H1 (cell line): ENCODE data around the gene VASP.

Experiments used
- BACH1 ChIP-seq: IDR thresholded peaks from 2 replicates; pipeline ENCODE4 v1.6.1; 2012; ENCODE audit warnings: low read length, improper control_type of control experiment
- CEBPB ChIP-seq: IDR thresholded peaks from 2 replicates; pipeline ENCODE4 v1.6.1; 2012; ENCODE audit warnings: low read depth, low read length
- POLR2A ChIP-seq, 2 experiments: IDR thresholded peaks; 1 replicate in 1 of 2; 2 replicates in 1 of 2; pipeline ENCODE4 v1.6.1; 2011; ENCODE audit warnings: low read depth in 2 of 2, low read length in 2 of 2, mild to moderate bottlenecking in 2 of 2; ENCODE audit errors: control extremely low read depth in 1 of 2
- TF ChIP-seq, protein P1 (sequence below), 3 experiments: IDR thresholded peaks; 1 replicate in 2 of 3; 2 replicates in 1 of 3; pipeline versions ENCODE4 v1.5.1 to v1.6.1; 2011; ENCODE audit warnings: low read length in 3 of 3, mild to moderate bottlenecking in 3 of 3, inconsistent platforms in 2 of 3, low read depth in 1 of 3, moderate library complexity in 1 of 3; ENCODE audit not compliant: insufficient read depth in 1 of 3; ENCODE audit errors: control extremely low read depth in 1 of 3

DNA sequence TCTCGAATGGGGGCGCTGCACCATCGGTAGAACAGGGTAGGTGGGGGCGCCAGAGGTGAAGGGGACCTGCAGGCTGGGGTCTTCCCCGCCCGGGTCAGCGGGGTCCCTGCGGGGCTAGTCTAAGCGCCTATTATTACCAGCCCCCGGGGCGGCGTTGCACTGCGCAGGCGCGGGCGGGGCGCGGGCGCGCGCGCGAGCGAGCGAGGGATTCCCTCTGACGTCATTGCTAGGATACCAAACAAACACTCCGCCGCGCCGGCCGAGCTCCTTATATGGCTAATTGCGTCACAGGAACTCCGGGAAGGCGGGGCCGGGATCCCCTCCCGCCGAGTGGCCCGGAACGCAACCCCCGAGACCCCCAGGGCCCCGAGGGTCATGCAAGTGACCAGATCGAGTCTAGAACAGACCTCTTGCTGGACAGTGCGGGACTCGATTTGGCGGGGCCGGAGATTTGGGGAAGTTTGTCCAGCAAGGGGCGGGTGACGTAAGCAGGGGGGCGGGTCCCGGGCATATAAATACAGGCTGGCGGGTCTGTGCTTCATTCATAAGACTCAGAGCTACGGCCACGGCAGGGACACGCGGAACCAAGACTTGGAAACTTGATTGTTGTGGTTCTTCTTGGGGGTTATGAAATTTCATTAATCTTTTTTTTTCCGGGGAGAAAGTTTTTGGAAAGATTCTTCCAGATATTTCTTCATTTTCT, 39.7 kb upstream of the VASP start, which contains the start of gene FOSB:
- TF ChIP-seq BACH1 (no peak), CEBPB (peak; percentile 75), POLR2A (IDR thresholded peaks at IDR 0.05; ENCODE audit: control extremely low read depth in 1 of 2, low read depth in 2 of 2, low read length in 2 of 2) (peak; percentile 89 to 95)
- TF ChIP-seq, protein P1, sequence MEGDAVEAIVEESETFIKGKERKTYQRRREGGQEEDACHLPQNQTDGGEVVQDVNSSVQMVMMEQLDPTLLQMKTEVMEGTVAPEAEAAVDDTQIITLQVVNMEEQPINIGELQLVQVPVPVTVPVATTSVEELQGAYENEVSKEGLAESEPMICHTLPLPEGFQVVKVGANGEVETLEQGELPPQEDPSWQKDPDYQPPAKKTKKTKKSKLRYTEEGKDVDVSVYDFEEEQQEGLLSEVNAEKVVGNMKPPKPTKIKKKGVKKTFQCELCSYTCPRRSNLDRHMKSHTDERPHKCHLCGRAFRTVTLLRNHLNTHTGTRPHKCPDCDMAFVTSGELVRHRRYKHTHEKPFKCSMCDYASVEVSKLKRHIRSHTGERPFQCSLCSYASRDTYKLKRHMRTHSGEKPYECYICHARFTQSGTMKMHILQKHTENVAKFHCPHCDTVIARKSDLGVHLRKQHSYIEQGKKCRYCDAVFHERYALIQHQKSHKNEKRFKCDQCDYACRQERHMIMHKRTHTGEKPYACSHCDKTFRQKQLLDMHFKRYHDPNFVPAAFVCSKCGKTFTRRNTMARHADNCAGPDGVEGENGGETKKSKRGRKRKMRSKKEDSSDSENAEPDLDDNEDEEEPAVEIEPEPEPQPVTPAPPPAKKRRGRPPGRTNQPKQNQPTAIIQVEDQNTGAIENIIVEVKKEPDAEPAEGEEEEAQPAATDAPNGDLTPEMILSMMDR (IDR thresholded peaks at IDR 0.05; ENCODE audit: control extremely low read depth in 1 of 3, insufficient read depth in 1 of 3, low read depth in 1 of 3, low read length in 3 of 3), result peak in 1 of 3 experiments; percentile 33; a peak in 2 of 4 replicates
